HS-27A (cell line): ENCODE data around the gene DBN1.
"Not testable (repeated sequence)": the region's sequence is repeated elsewhere in the genome, so short reads cannot be mapped to it uniquely, and the experiment has no call there.

ENCODE experiments used
- DNase-seq: peaks from one replicate; pipeline ENCODE4 v3.0.0-alpha.2; 2012; ENCODE audit warnings: low read depth, missing footprints

DBN1 gene

DNA sequence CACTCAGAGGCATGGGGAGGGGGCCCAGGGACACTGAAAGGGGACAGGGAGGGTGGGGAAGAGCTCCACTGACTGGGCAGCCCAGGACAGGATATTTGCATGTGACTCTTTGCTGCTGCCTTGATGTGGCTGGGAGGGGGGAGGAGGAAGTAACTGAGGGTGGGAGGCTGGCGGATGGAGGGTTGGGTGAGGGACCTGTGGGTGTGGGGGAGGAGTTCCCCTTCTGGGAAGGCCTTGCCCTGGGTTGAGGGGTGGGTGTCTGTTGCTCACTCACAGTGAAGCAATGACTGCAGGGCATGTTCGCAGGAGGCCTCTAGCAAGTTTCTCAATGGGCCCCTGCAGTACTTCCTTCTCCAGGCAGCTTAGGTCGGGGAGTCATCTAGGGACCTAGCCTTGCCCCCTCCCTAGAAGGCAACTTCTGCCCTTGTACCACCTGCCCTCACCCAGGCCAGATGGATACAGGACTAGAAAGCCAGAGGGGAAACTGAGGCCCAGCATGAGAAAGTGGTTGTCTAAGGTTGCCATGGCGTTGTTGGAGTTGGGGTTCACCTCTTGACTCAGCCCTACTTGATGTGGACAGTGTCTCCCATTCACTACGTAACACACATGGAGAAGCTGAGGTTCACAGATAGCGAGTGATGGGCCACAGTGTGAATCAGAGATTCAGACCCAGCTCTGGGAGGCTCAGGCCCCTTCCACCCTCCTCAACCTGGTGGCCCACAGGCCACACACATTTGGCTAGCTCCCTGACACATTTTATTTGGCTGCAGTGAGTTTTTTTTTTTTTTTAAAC lies 44.0 kb downstream of the DBN1 start:
- DNase-seq = no peak

DNA sequence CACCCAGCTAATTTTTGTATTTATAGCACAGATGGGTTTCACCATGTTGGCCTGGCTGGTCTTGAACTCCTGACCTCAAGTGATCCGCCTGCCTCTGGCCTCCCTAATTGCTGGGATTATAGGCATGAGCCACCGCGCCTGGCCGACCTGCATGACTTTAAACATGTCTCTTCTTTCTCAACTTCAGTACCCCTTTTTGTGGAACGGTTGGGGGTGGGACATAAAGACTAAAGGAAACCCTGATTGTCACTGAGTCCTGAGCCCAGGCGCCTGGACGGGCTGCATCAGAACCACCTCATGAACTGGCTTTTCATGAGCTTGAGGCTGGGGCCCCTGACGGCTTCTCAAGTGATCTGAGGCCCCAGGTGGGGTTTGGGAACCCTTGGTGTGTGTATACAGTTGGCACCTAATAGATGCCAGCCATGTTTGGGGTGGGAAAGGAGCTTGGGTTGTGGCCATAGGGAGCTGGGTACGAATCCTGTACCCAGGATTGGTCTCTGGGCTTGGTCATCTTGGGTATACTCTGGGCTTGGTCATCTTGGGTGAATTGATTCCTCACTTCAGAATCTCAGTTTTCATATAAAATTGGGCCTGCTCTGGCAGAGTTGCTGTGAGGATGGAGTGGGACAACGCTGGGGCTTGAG lies 44.7 kb downstream of the DBN1 start:
- DNase-seq = no peak

DNA sequence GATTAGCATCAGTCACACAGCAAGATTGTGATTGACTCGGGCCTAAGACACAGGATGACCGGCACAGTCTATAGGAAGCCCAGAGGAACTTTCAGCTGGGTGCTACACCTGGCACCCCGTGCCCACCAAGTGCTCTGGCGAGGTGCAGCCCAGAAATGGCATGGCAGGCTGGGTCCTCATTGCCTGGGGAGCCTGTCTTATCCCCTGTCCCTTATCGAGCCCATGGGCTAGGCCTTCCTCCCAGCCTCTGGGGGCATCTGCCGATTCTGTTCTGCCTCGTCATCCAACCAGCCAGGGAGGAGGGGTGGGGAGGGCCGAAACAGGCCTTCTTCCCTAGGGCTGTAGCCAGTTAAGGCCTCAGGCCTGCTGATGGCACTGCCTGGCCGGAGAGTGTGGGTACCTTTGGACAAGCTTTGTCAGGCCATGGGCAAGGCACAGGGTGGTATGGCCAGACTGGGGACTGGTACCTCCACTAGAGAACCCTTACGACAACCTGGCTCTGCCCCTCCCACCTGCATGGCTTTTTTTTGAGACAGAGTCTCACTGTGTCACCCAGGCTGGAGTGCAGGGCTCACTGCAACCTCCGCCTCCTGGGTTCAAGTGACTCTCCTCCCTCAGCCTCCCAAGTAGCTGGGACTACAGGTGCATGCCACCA lies 45.4 kb downstream of the DBN1 start:
- no peak for DNase-seq

DNA sequence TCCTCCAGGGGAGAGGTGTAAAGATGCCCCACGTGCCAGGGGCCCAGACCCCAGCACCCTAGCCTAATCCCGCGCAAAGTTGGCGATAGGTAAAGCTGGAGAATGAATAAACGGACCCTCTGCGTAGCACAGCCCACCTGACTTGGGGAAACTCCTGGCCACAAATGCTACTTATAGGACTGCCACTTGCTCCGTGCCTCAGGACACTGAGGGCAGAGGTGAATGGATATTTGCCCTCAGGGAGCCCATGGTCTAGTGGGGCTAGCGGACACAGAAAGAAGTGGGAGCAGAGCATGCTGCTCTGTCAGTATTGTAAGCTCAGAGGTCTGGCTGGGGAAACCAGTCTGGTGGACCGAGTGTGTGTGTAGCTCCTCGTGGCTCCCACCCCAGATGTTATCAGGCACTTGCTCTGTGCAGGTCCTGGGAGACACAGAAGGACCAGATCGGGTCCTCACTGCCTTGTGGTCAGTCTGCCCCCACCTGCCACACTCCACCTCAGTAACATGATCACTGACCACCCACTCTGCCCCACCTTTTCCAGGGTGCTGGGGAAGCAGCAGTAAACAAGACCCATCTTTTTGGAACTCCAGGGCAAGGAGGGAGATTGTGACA lies 46.1 kb downstream of the DBN1 start:
- DNase-seq = no peak

DNA sequence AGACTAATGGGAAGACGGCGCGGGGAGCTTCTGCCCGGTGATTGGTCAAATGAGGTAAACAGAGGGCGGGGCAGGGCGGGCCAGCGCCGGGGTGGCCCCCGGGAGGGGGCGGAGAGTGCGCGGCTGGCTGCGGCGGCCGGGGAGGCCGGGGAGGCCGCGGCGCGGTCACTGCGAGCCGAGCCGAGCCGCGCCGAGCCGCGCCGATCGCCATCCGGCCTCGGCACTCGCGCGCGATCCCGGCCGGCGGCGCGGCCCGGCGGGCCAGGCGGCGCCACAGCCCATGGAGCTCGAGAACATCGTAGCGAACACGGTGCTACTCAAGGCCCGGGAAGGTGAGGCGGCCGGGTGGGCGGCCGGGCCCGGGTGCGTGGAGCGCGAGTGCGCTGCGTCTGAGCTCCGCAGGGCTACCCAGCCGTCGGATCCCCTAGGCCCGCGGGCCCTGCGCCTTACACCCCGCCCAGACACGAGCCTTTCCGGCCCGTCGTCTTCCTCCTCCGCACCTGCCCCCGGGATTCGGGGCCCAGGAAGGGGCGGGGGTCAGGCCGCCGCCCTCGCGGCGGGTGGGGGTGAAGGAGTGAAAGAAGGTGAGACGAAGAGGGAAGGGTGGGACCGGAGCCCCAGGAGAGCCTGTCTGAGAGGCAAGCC lies 46.7 kb downstream of the DBN1 start, which contains the start of gene GRK6:
Gene GRK6 (plus strand): TSS at position 111 of the 645 bp plus-strand sequence. CDS start 170 bp downstream, at position 281.
- DNase-seq = no peak

DNA sequence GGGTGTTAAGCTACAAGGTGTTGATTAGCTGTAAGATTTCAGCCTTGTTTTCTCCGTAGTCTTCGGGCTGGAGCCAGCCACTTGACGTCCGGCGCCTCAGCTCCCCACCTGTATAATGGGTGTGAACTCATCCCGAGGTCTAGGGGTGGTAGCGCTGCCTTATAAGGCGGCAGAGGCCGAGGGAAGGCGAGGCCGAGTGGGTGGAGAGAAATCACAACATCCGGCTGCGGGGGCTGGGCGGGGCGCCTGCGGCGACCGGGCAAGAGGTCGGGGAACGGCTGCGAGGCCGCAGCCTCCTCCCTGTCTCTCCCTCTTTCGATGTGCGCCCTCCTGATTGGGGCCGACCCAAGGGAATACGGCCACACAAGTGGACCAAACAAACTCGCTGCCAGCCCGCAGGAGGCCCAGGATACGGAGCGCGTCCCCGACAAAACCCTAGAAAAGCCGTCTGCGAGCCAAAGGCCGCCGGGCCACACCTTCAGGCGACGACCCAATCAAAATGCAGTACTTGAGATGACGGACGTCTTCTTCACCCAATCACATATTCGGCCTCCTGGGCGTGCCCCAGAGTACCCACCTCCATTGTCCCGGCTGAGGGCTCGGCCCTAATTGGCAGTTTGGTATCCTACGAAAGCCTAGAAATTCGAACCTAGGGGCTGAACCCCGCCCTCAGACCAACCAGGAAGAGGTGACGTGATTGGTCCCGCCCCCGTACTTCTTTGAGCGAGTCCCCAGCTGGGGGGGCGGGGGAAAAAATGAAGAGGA lies 47.5 kb downstream of the DBN1 start:
- peak; percentile 96 for DNase-seq

DNA sequence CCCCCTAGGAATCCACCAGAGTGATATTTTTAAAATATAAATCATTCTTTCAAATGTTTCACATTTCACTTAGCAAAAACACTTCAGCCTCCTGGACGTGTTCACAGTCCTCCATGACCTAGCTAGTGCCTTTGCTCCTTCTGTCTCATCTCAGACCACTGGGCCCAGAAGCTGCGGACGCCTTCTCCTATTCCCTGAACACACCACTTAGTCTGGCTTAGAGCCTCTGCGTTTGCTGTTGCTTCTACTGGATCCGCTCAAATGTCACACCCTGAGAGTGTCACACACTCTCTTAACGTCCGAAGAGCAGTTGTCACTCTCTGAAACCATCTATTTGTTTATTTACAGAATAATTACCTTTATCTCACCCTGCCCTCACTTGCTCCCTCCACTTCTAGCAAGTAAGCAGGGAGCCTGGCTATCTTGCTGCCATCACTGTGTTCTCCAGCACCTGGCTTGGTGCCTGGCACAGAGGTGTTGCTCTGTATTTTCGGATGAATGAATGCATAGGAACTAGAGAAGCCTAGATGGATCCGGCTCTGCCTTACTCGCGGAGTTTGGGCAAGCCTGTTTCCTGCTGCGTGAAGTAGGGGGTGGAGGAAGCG lies 48.1 kb downstream of the DBN1 start:
- DNase-seq = no peak

DNA sequence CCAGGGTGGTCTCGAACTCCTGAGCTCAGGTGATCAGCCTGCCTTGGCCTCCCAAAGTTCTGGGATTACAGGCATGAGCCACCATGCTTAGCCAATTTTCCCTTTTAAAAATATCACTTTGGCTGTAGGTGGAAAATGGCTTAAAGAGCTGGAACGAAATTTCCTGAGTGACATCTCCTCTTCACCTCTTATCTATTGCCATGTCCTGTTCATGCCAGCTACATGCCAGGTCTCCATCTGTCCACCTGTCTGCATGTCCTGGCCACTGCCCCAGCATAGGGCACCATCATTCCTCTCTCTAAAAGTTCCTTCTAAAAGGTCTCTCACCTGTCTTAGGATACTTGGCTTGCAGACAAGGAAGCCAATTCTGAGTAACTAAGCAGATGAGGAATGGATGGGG lies 49.8 kb downstream of the DBN1 start:
- no peak for DNase-seq

DNA sequence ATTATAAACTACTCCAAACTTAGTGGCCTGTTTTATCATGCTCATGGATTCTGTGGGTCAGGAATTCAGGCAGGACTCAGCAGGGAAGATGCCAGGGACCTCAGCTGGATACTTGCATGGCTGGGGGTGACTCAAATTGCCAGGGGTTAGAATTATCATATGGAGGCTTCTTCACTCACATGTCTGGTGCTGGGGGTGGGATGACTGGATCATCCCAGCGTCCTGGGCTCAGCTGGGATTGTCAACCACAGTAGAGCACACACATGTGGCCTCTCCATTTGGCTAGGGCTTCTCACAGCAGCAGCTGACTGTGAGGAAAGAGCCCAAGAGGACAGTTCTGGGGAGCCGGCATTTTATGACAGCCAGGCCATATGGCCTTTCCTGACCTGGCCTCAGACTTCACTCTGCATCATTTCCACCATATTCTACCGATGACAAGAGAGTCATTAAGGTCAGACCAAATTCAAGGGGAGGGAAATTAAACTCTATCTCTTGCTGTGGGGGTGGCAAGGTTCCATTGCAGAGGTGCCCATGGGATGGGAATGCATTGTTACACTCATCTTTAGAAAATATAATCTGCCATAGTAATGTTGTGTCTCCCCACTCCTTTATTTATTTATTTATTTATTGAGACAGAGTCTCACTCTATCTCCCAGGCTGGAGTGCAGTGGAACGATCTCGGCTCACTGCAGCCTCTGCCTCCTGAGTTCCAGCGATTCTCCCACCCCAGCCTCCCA lies 52.2 kb downstream of the DBN1 start:
- DNase-seq = no peak

DNA sequence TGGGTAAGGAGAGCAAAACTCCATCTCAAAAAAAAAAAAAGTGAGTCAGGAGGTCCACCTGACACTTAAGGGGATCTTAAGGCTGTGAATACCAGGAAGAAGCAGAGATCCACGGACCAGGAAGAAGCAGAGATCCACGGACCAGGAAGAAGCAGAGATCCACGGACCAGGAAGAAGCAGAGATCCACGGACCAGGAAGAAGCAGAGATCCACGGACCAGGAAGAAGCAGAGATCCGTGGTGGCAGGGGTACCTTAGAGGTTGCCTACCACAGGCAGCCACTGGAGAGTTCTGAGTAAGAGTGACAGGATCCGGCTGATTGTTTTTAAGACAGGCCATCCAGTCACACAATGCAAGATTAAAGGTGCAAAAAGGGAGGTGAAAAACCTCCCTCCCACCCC lies 53.0 kb downstream of the DBN1 start:
- DNase-seq = not testable (repeated sequence)

DNA sequence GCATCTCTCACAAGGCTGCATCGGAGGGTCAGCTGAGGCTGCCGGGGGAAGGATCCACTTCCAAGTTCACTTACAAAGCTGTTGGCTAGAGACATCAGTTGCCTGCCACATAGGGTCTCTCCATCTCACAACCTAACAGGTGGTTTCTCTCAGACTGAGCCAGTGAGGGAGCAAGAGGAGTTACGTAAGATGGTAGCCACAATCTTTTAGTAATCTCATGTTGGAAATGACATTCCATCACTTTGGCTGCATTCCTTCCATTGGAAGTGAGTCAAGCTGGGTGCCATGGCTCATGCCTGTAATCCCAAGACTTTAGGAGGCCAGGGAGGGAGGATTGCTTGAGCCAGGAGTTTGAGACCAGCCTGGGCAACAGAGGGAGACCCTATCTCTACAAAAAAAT lies 54.4 kb downstream of the DBN1 start:
- no peak for DNase-seq

DNA sequence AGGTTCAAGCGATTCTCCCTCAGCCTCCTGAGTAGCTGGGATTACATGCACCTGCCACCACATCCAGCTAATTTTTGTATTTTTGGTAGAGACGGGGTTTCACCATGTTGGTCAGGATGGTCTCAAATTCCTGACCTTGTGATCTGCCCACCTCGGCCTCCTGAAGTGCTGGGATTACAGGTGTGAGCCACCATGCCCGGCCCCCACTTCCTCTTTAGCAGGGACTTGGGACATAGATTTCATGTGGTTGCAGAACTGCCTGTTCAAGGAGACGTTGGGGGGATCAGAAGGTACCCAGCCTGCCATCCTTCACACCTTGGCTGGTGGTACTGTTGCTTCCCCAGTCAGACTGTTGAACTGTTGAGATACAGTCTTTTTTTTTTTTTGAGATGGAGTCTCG lies 56.4 kb downstream of the DBN1 start:
- not testable (repeated sequence) for DNase-seq

DNA sequence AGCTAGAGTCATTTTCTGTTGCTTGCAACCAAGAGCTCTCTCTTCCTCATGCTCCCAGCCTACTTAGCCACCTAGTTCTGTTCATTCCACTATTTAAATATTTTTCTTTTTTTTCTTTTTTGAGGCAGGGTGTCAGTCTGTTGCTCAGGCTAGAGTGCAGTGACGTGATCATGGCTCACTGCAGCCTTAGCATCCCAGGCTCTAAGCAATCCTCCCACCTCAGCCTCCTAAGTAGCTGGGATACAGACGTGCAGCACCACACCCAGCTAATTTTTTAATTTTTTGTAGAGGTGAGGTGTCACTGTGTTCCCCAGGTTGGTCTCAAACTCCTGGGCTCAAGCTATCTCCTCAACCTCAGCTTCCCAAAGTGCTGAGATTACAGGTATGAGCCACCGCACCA lies 59.0 kb downstream of the DBN1 start:
- no peak for DNase-seq

DNA sequence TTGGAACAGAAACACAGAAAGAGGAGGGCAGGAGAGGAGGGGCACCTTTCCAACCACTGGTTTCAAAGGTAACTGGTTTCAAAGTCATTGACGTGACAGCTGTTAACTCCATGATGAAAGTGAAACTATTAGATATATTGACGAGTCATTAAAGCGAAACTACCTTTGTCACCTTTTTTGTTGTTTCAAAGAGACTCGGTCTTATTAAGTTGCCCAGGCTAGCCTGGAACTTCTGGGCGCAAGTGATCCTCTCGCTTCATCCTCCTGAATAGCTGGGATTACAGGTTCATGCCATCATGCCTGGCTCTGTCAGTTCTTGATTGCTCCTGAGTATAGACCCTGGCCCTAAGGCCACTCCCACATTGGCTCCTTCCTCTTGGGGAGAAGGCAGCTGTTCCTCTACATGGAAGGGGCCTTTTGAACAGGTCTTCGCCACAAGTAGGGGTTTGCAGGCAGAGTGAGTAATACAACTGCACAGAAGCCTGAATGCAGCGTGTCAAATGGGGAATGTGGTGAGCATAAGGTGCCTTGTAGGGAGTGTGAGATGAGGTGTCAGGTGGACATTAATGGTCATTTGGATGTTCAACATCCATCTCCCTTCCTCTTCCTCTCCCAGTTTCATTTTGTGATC lies 60.7 kb downstream of the DBN1 start:
- DNase-seq = no peak

DNA sequence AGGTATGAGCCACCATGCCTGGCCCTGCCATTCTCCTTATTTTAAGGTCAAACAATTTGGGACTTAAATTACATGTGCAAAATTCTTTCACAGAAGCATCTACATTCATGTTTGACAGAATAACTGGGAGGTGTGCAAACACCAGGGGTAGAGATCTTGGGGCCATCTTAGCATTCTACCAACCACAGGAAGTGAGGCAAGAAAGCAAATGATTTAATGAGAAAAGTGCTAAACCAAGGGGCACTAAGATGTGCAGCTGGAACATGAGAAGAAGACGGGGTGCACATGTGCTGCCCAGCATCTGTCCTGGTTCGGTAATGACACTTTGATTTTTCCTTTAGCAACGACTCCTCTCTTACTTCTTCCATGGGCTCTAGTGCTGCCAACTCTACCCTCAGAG lies 62.9 kb downstream of the DBN1 start:
- no peak for DNase-seq

DNA sequence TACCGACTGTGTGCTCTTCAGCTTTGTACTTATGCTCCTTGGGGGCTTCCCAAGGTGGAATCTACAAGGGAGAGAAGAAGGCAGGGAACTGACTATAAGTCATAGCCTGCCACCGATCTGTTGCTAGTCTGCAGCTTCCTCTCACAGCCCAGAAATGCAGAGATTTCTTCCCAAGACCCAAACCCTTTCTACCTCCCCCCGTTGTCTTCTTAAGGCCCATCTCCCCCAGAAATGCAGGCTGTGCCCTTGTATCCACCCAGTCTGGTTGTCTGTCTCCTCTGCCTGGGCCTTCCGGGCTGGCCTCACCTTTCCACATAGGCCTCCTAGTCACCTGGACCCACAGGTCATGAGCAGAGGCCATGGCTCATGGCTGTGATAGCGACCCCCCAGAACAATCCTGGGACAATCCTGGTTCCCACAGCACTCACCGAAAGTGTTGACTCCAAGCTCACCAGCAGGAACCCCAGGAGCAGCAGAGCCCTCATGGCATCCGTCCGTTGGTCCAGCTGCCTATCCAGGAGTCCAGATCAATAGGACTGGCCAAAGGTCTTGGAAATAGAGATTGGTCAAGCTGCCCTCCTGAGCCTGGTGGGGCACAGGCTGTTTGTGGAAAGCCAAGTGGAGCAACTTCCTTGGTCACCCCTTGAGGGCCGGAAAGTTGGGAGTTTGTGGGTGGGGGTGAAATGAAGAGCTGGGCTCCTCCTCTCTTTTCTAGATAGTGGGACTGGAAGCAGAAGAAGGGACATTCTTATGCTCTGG lies 64.2 kb downstream of the DBN1 start, which contains the start of gene F12:
Gene F12 (minus strand): TSS at position 522 of the 759 bp plus-strand sequence. CDS start 37 bp downstream, at position 485.
- no peak for DNase-seq
